SK-N-MC (cell line): ENCODE measurements around the gene CASP5.
"Not testable (repeated sequence)": the region's sequence is repeated elsewhere in the genome, so short reads cannot be mapped to it uniquely, and the experiment has no call there.

Experiments used
- DNase-seq: peaks from one replicate; pipeline ENCODE4 v3.0.0-alpha.2; 2011; ENCODE audit warnings: low read depth, low spot score
- H3K27ac ChIP-seq: fragments of 200-600 bp; sonication (generic); 2 replicates; pipeline ENCODE4 v1.5.1; 2016; ENCODE audit warnings: mixed run types
- H3K36me3 ChIP-seq: fragments of 200-600 bp; sonication (generic); 2 replicates; pipeline ENCODE4 v1.6.1; 2017; ENCODE audit warnings: antibody characterized with exemption, low read length, mixed read lengths; ENCODE audit not compliant: insufficient read depth
- H3K4me3 ChIP-seq: fragments of 200-600 bp; sonication (generic); 2 replicates; pipeline ENCODE4 v1.5.1; 2016
- H3K9ac ChIP-seq: fragments of 200-600 bp; sonication (generic); 2 replicates; pipeline ENCODE4 v1.8.0; 2017; ENCODE audit warnings: mixed run types, mixed read lengths; ENCODE audit not compliant: insufficient read length
- H3K9me3 ChIP-seq: fragments of 200-600 bp; sonication (generic); 2 replicates; pipeline ENCODE4 v1.6.1; 2017; ENCODE audit warnings: low read depth, mild to moderate bottlenecking, antibody characterized with exemption, low read length, moderate library complexity, mixed read lengths
- EZH2 ChIP-seq: fragments of 200-600 bp; sonication (generic); IDR thresholded peaks from one replicate; pipeline ENCODE4 v1.6.1; 2017; ENCODE audit warnings: antibody characterized with exemption
- FOXP2 ChIP-seq: optimal IDR thresholded peaks from 2 replicates; pipeline ENCODE3; 2011; ENCODE audit warnings: mild to moderate bottlenecking, moderate library complexity; ENCODE audit not compliant: insufficient read depth; ENCODE audit errors: extremely low read length, control extremely low read depth
- POLR2AphosphoS5 ChIP-seq: IDR thresholded peaks from 2 replicates; pipeline ENCODE4 v1.6.1; 2012; ENCODE audit warnings: mild to moderate bottlenecking, low read depth, low read length, borderline replicate concordance

The CASP5 gene

GRCh38 chr11:105052487-105052886 lies 29.5 kb upstream of the CASP5 start:
- Histone ChIP-seq H3K27ac (no peak overlapping the region), H3K9ac (no peak overlapping the region), H3K36me3 (no peaks in the 10 kb centered on the region), H3K9me3 (no peaks in the 10 kb centered on the region), H3K4me3 (no peak overlapping the region)
- no peak for DNase-seq
- TF ChIP-seq EZH2 (no peak), POLR2AphosphoS5 (no peak), FOXP2 (no peak)

GRCh38 chr11:105051559-105051958 lies 28.6 kb upstream of the CASP5 start:
- Histone ChIP-seq H3K9ac (no peak overlapping the region), H3K9me3 (no peaks in the 10 kb centered on the region), H3K4me3 (no peak overlapping the region), H3K36me3 (no peaks in the 10 kb centered on the region), H3K27ac (no peak overlapping the region)
- no peak for DNase-seq
- no peak for TF ChIP-seq EZH2
- TF ChIP-seq FOXP2, result no peak
- no peak for TF ChIP-seq POLR2AphosphoS5

GRCh38 chr11:105049481-105049880 lies 26.5 kb upstream of the CASP5 start:
- no peaks in the 10 kb centered on the region for H3K9me3 ChIP-seq
- DNase-seq, result no peak

GRCh38 chr11:105046898-105047579 lies 24.1 kb upstream of the CASP5 start:
- Histone ChIP-seq H3K9ac (no peak overlapping the region), H3K4me3 (no peak overlapping the region), H3K9me3 (no peaks in the 10 kb centered on the region), H3K27ac (no peak overlapping the region), H3K36me3 (no peaks in the 10 kb centered on the region)
- DNase-seq, result no peak
- TF ChIP-seq POLR2AphosphoS5 (no peak), FOXP2 (no peak), EZH2 (no peak)

More at GRCh38 chr11:105049481-105049880, 26.5 kb upstream of the CASP5 start:
- Histone ChIP-seq H3K27ac (no peak overlapping the region), H3K4me3 (no peak overlapping the region), H3K9ac (no peak overlapping the region), H3K36me3 (no peaks in the 10 kb centered on the region)
- TF ChIP-seq POLR2AphosphoS5, result no peak
- TF ChIP-seq EZH2, result no peak
- TF ChIP-seq FOXP2, result no peak

- Histone ChIP-seq H3K27ac (no peak overlapping the region), H3K9ac (no peak overlapping the region)
- DNase-seq, result no peak
Measured at GRCh38 chr11:105045676-105046296, 22.8 kb upstream of the CASP5 start.

GRCh38 chr11:105044557-105045524 lies 21.9 kb upstream of the CASP5 start, which contains the start of gene CARD16:
TSS of gene CARD16 (minus strand) at chr11:105045335. CDS start at chr11:105045297, 38 bp downstream.
- not testable (repeated sequence) for H3K9me3 ChIP-seq, H3K9ac ChIP-seq, DNase-seq, H3K27ac ChIP-seq, H3K36me3 ChIP-seq
- 0 out of 2 replicates have a peak within 1 kb of the TSS, but pooled peaks have one; percentile 15 for H3K4me3 ChIP-seq

More at GRCh38 chr11:105045676-105046296, 22.8 kb upstream of the CASP5 start:
- TF ChIP-seq EZH2 (no peak), FOXP2 (no peak), POLR2AphosphoS5 (no peak)
- Histone ChIP-seq H3K36me3 (no peaks in the 10 kb centered on the region), H3K9me3 (no peaks in the 10 kb centered on the region), H3K4me3 (no peak overlapping the region)

GRCh38 chr11:105042178-105042577 lies 19.2 kb upstream of the CASP5 start:
- no peaks in the 10 kb centered on the region for H3K9me3 ChIP-seq
- H3K4me3 ChIP-seq, result no peak overlapping the region
- no peak for DNase-seq
- H3K9ac ChIP-seq, result no peak overlapping the region
- no peaks in the 10 kb centered on the region for H3K36me3 ChIP-seq
- H3K27ac ChIP-seq, result no peak overlapping the region
- TF ChIP-seq POLR2AphosphoS5 (no peak), EZH2 (no peak), FOXP2 (no peak)

- Histone ChIP-seq H3K27ac (no peak overlapping the region), H3K9ac (no peak overlapping the region), H3K36me3 (no peaks in the 10 kb centered on the region), H3K4me3 (no peak overlapping the region), H3K9me3 (no peaks in the 10 kb centered on the region)
- no peak for TF ChIP-seq POLR2AphosphoS5
- no peak for TF ChIP-seq FOXP2
- TF ChIP-seq EZH2, result no peak
- no peak for DNase-seq
Measured at GRCh38 chr11:105040703-105041102, 17.7 kb upstream of the CASP5 start.
